Cardiac muscle cell (in vitro differentiated cells and primary cell): ENCODE results near the gene GSG1. TPM values are rescaled to one million over a fixed set of nuclear protein-coding genes. Genes with fewer than 3 reads are reported as not detected.

Source experiments
- DNase-seq, 2 donors: peaks; one replicate each; pipeline versions ENCODE4 v3.0.0 to v3.0.0-alpha.2; 2010 to 2017; ENCODE audit warnings: low read depth in 1 of 2, low spot score in 1 of 2
- H3K27ac ChIP-seq: fragments of 200-600 bp; sonication (generic); 2 replicates; pipeline ENCODE4 v1.5.1; 2016
- H3K27me3 ChIP-seq: fragments of 200-600 bp; sonication (generic); 2 replicates; pipeline ENCODE4 v1.6.0; 2016; ENCODE audit warnings: control low read depth
- H3K36me3 ChIP-seq: fragments of 200-600 bp; sonication (generic); 2 replicates; pipeline ENCODE4 v1.5.1; 2016; ENCODE audit warnings: control low read depth
- H3K4me1 ChIP-seq: fragments of 200-600 bp; sonication (generic); 2 replicates; pipeline ENCODE4 v1.8.1; 2017; ENCODE audit warnings: low read depth, mild to moderate bottlenecking, mixed run types
- H3K4me3 ChIP-seq: fragments of 200-600 bp; sonication (generic); 2 replicates; pipeline ENCODE4 v1.5.1; 2016; ENCODE audit warnings: mild to moderate bottlenecking
- H3K9me3 ChIP-seq: fragments of 200-600 bp; sonication (generic); 2 replicates; pipeline ENCODE4 v1.5.1; 2017; ENCODE audit warnings: low read depth, mild to moderate bottlenecking, control low read depth
- polyA plus RNA-seq: library from polyadenylated mRNA; unstranded; fragments of >200 nt; fragmentation: Nextera tagmentation; extraction: Ambion mirVana; gene quantifications from 2 replicates; pipeline ENCODE4 v1.2.1, GENCODE V29; 2016
- total RNA-seq: library from RNA; depleted of rRNA; stranded (reverse); fragments of >200 nt; gene quantifications from 2 replicates; pipeline ENCODE4 v1.2.3, GENCODE V29; 2016
- TF ChIP-seq, protein P1 (sequence below): IDR thresholded peaks from 2 replicates; pipeline ENCODE4 v1.5.1; 2012; ENCODE audit warnings: low read depth, mild to moderate bottlenecking, low read length

GSG1 gene
- total and polyA plus RNA-seq, 2 experiments from 2014 or later = 0.12 TPM; not detected in 1

DNA sequence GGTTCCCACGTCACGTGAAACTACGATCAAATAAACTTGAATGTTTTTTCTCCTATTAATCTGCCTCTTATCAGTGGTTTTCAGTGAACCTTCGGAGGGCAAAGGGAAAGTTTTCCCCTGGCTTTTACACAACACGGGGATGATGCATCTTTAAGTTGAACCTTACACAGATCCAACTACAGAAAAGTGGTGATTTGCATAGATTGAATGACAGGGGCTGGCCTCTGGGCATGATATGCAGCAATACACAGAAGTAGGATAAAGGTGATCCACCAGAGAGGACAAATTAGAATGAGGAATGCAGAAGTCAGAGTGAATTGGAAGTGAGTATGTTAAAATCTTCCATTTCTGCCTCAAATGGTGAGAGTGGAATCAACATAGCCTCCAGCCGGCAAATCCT lies 11.6 kb downstream of the GSG1 start:
- H3K36me3 ChIP-seq = no peaks in the 10 kb centered on the region
- peaks cover 4% of the 10 kb centered on the region for H3K27me3 ChIP-seq
- TF ChIP-seq, protein P1, sequence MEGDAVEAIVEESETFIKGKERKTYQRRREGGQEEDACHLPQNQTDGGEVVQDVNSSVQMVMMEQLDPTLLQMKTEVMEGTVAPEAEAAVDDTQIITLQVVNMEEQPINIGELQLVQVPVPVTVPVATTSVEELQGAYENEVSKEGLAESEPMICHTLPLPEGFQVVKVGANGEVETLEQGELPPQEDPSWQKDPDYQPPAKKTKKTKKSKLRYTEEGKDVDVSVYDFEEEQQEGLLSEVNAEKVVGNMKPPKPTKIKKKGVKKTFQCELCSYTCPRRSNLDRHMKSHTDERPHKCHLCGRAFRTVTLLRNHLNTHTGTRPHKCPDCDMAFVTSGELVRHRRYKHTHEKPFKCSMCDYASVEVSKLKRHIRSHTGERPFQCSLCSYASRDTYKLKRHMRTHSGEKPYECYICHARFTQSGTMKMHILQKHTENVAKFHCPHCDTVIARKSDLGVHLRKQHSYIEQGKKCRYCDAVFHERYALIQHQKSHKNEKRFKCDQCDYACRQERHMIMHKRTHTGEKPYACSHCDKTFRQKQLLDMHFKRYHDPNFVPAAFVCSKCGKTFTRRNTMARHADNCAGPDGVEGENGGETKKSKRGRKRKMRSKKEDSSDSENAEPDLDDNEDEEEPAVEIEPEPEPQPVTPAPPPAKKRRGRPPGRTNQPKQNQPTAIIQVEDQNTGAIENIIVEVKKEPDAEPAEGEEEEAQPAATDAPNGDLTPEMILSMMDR = no peak
- H3K4me3 ChIP-seq = no peak overlapping the region
- DNase-seq = peak in 1 of 2 donors; percentile 30
- peaks cover 7% of the 10 kb centered on the region for H3K4me1 ChIP-seq
- H3K9me3 ChIP-seq = no peaks in the 10 kb centered on the region
- H3K27ac ChIP-seq = no peak overlapping the region

DNA sequence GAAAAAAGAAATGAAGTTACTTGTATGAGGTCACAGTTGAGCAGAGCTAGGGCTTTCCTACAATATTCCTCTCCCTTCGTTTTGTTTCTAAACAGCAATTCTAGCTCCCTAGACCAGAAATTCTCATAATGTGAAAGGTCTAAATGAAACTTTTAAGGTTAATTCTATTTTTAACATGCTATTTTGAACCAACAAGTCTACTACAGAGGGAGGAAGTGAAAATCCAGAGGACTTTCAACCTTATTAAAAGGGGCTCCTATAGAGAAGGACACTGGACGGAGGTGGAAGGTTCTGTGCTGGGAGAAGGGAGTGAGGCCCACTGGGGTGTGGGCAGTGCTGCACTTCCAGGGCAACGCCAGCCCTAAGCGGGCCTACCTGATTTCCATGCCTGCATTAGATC lies 13.4 kb downstream of the GSG1 start:
- TF ChIP-seq, protein P1 = no peak
- no peak overlapping the region for H3K4me3 ChIP-seq
- no peak for DNase-seq
- H3K27me3 ChIP-seq = peaks cover 4% of the 10 kb centered on the region
- H3K36me3 ChIP-seq = no peaks in the 10 kb centered on the region
- H3K4me1 ChIP-seq = peaks cover 14% of the 10 kb centered on the region
- no peak overlapping the region for H3K27ac ChIP-seq
- H3K9me3 ChIP-seq = no peaks in the 10 kb centered on the region

DNA sequence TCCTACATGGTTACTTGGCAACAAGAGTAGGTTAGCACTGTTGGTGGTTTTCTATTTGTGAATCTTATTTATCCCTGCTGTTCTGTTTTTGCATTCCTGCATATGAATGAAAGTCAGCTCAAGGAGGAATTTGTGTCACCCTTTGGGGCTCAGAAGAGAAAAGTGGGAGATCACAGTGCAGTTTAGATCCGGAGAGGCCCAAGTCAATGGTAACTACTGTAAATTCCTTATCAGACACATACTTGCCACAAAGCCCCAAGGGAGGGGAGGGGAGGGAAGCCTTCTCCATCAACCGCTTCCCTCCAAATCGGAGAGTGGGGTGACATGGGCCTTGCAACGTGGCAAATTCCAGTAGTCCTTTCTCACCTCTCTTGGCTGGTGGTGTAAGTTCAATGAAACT lies 15.0 kb downstream of the GSG1 start:
- H3K27me3 ChIP-seq = peaks cover 4% of the 10 kb centered on the region
- TF ChIP-seq, protein P1 = no peak
- no peak overlapping the region for H3K4me3 ChIP-seq
- no peak overlapping the region for H3K27ac ChIP-seq
- H3K9me3 ChIP-seq = no peaks in the 10 kb centered on the region
- H3K4me1 ChIP-seq = peaks cover 7% of the 10 kb centered on the region
- H3K36me3 ChIP-seq = no peaks in the 10 kb centered on the region
- DNase-seq = no peak

DNA sequence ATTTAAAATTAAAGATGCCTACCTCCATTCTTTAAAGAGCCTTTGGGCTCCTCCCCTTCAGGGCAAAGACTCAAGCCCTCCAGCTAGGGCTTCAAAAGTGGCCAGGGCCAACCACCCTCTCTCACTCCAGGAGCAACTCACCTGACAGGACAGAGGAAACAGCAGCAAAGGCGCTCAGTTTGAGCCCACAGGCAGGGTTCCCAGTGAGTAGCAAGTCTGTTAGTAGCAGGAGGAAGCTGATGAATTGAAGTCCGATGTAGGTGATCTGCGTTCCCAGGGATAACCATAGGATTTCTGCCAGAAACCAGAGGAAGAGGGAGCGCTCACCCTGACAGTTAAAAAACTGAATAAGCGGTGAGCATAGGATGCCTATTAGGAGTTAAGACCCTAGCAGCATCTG lies 15.7 kb downstream of the GSG1 start:
- Histone ChIP-seq H3K4me3 (no peak overlapping the region), H3K9me3 (no peaks in the 10 kb centered on the region), H3K27ac (no peak overlapping the region), H3K36me3 (no peaks in the 10 kb centered on the region), H3K27me3 (peaks cover 4% of the 10 kb centered on the region), H3K4me1 (peaks cover 7% of the 10 kb centered on the region)
- no peak for DNase-seq
- TF ChIP-seq, protein P1 = no peak

DNA sequence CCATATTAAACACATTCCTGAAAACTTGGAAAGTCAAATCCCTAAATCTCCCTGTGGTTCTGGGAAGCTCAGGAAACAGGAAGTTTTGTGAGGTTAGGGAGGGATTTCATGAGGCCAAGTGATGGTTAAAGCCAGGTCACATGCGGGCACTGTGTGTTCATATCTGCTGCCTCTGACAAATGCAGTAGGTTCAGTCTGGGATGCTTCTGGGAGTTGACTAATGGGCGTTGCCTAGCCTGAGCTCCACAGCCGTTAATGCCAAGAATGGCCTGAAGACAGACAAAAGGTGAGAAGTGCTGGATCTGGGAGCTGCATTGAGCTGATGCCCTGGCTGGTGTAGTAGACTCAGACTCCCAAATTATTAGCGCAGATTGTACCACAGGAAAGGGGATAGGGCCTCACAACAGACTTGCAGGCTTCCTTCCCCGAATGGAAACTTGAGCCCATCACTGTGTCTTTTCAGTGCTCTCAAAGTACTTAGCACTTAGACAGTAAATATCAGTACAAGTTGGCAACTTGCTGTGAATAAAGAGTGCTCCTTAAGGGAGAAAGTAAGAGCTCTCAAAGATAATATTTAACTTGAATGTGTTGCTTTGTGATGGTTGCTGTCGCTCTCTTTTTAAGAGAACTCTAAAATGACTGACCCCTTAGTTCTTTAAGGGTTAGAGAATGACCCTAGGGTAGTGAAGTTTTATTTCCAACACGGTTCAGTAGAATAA lies 17.3 kb downstream of the GSG1 start:
- Histone ChIP-seq H3K9me3 (no peaks in the 10 kb centered on the region), H3K4me3 (no peak overlapping the region), H3K4me1 (peaks cover 7% of the 10 kb centered on the region), H3K27ac (no peak overlapping the region), H3K27me3 (peaks cover 4% of the 10 kb centered on the region), H3K36me3 (no peaks in the 10 kb centered on the region)
- TF ChIP-seq, protein P1 = no peak
- DNase-seq = peak in 1 of 2 donors; percentile 51
